Measurements from ENCODE around the gene ZNF726.

Gene ZNF726

DNA sequence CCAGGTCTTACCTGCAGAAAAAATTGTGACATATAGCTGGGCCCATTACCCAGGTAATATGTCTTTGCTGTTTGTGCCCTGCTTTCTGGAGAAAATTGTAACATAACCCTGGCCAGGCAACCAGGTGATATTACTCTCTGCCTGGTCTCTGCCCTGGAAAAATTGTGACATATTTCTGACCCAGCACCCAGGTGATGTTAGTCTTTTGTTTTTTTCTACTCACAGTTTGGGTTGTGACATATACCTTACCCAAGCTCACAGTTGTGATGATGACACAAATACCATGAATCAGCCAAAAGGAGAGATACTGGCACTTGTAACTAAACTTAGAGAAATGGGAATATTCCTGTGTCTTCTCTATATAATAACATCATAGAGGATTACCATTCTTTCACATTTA, 6.5 kb upstream of the ZNF726 start:
- no peaks in the 10 kb centered on the region for H3K4me1 ChIP-seq (ENCODE audit: low read depth, poor library complexity, severe bottlenecking)
- H3K9ac ChIP-seq = no peak overlapping the region
- H3K36me3 ChIP-seq (ENCODE audit: insufficient read depth) = no peaks in the 10 kb centered on the region
- TF ChIP-seq CTCF (conservative IDR thresholded peaks at IDR 0.05; ENCODE audit: low read depth, low read length) = no peak
- H3K27me3 ChIP-seq (ENCODE audit: insufficient read depth, low read depth) = no peaks in the 10 kb centered on the region
- no peak overlapping the region for H3K27ac ChIP-seq
- H4K20me1 ChIP-seq (ENCODE audit: insufficient read depth) = no peaks in the 10 kb centered on the region
- H3K79me2 ChIP-seq (ENCODE audit: insufficient read depth, low read depth) = no peaks in the 10 kb centered on the region
- no peak overlapping the region for H2AFZ ChIP-seq (ENCODE audit: low read depth)
- H3K4me3 ChIP-seq (IDR thresholded peaks at IDR 0.05; ENCODE audit: insufficient read depth, low read depth, low read length) = no peak overlapping the region
- H3K4me2 ChIP-seq = no peak overlapping the region

DNA sequence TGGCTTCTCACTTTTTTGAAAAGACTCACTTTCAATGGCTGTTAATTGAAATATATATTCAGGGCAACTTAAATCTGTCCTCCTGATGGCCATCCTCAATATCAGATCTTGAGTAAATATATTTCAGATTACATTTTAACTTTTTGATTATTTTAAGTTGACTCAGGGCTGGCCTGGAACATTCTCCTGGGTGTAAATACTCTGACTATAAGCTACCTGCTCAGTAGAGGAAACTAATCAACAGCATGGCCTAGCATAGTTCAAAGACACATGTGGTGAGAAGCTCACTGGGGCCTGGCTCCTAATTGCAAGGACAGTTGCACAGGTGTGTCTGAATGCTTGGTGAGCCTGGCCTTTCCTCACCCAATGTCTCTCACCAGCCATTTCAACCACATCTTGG, 5.5 kb upstream of the ZNF726 start:
- Histone ChIP-seq H4K20me1 (ENCODE audit: insufficient read depth) (no peaks in the 10 kb centered on the region), H3K9ac (no peak overlapping the region), H3K4me2 (no peak overlapping the region), H3K4me1 (ENCODE audit: low read depth, poor library complexity, severe bottlenecking) (no peaks in the 10 kb centered on the region), H3K79me2 (ENCODE audit: insufficient read depth, low read depth) (no peaks in the 10 kb centered on the region), H2AFZ (ENCODE audit: low read depth) (no peak overlapping the region), H3K4me3 (IDR thresholded peaks at IDR 0.05; ENCODE audit: insufficient read depth, low read depth, low read length) (no peak overlapping the region), H3K27ac (no peak overlapping the region), H3K27me3 (ENCODE audit: insufficient read depth, low read depth) (no peaks in the 10 kb centered on the region), H3K36me3 (ENCODE audit: insufficient read depth) (no peaks in the 10 kb centered on the region)
- no peak for TF ChIP-seq CTCF (conservative IDR thresholded peaks at IDR 0.05; ENCODE audit: low read depth, low read length)

- no peak for TF ChIP-seq CTCF (conservative IDR thresholded peaks at IDR 0.05; ENCODE audit: low read depth, low read length)
- H3K4me2 ChIP-seq = no peak overlapping the region
- H3K9ac ChIP-seq = no peak overlapping the region
- H3K4me1 ChIP-seq (ENCODE audit: low read depth, poor library complexity, severe bottlenecking) = no peaks in the 10 kb centered on the region
- no peak overlapping the region for H2AFZ ChIP-seq (ENCODE audit: low read depth)
- H3K27ac ChIP-seq = no peak overlapping the region
- no peaks in the 10 kb centered on the region for H4K20me1 ChIP-seq (ENCODE audit: insufficient read depth)
- no peaks in the 10 kb centered on the region for H3K79me2 ChIP-seq (ENCODE audit: insufficient read depth, low read depth)
- H3K27me3 ChIP-seq (ENCODE audit: insufficient read depth, low read depth) = no peaks in the 10 kb centered on the region
- no peak overlapping the region for H3K4me3 ChIP-seq (IDR thresholded peaks at IDR 0.05; ENCODE audit: insufficient read depth, low read depth, low read length)
- no peaks in the 10 kb centered on the region for H3K36me3 ChIP-seq (ENCODE audit: insufficient read depth)
These were observed 755 bp upstream of the ZNF726 start for GRCh38 chr19:23913931-23914330.

- Histone ChIP-seq H3K4me3 (IDR thresholded peaks at IDR 0.05; ENCODE audit: insufficient read depth, low read depth, low read length) (no peak overlapping the region), H2AFZ (ENCODE audit: low read depth) (no peak overlapping the region), H3K27ac (no peak overlapping the region), H3K4me1 (ENCODE audit: low read depth, poor library complexity, severe bottlenecking) (no peaks in the 10 kb centered on the region), H4K20me1 (ENCODE audit: insufficient read depth) (no peaks in the 10 kb centered on the region), H3K36me3 (ENCODE audit: insufficient read depth) (no peaks in the 10 kb centered on the region), H3K4me2 (no peak overlapping the region), H3K9ac (no peak overlapping the region), H3K79me2 (ENCODE audit: insufficient read depth, low read depth) (no peaks in the 10 kb centered on the region), H3K27me3 (ENCODE audit: insufficient read depth, low read depth) (no peaks in the 10 kb centered on the region)
- no peak for TF ChIP-seq CTCF (conservative IDR thresholded peaks at IDR 0.05; ENCODE audit: low read depth, low read length)
These were observed 2.3 kb downstream of the ZNF726 start for GRCh38 chr19:23916991-23917390.

- Histone ChIP-seq H3K4me1 (ENCODE audit: low read depth, poor library complexity, severe bottlenecking) (no peaks in the 10 kb centered on the region), H3K27me3 (ENCODE audit: insufficient read depth, low read depth) (no peaks in the 10 kb centered on the region)
- no peak for TF ChIP-seq CTCF (conservative IDR thresholded peaks at IDR 0.05; ENCODE audit: low read depth, low read length)
These were observed 3.2 kb downstream of the ZNF726 start for GRCh38 chr19:23917856-23918255.

More at GRCh38 chr19:23917856-23918255, 3.2 kb downstream of the ZNF726 start:
- H3K4me3 ChIP-seq (IDR thresholded peaks at IDR 0.05; ENCODE audit: insufficient read depth, low read depth, low read length) = no peak overlapping the region
- H3K9ac ChIP-seq = no peak overlapping the region
- H3K4me2 ChIP-seq = no peak overlapping the region
- no peak overlapping the region for H2AFZ ChIP-seq (ENCODE audit: low read depth)
- H3K79me2 ChIP-seq (ENCODE audit: insufficient read depth, low read depth) = no peaks in the 10 kb centered on the region
- no peaks in the 10 kb centered on the region for H3K36me3 ChIP-seq (ENCODE audit: insufficient read depth)
- no peaks in the 10 kb centered on the region for H4K20me1 ChIP-seq (ENCODE audit: insufficient read depth)
- no peak overlapping the region for H3K27ac ChIP-seq
